HEK293 (cell line): ENCODE results near the gene DCANP1.

Source experiments
- CTCF ChIA-PET: fragments of 350-600 bp; formaldehyde crosslinking; extraction: SDS; loops from one replicate; lab custom pipeline; 2021; ENCODE audit warnings: antibody characterized with exemption; lab: Yijun Ruan, JAX
- POLR2A ChIA-PET: fragments of 300-600 bp; formaldehyde crosslinking; extraction: SDS; loops from one replicate; lab custom pipeline; 2020; ENCODE audit warnings: antibody characterized with exemption, inconsistent platforms; lab: Yijun Ruan, JAX
- H3K27ac ChIP-seq: fragments of 200-500 bp; sonication (Bioruptor generic); 2 replicates; pipeline ENCODE4 v1.5.1; 2014; ENCODE audit warnings: low read depth, low read length, control low read depth, inconsistent platforms; ENCODE audit errors: extremely low read depth
- H3K36me3 ChIP-seq, 2 experiments: fragments of 200-500 bp in 1 of 2; sonication (Bioruptor generic) in 1 of 2; 1 replicate in 1 of 2; 2 replicates in 1 of 2; pipeline ENCODE4 v1.5.1; 2014 to 2017; ENCODE audit warnings: inconsistent platforms in 2 of 2, low read length in 2 of 2; ENCODE audit not compliant: control insufficient read depth in 2 of 2, insufficient read depth in 1 of 2
- H3K4me1 ChIP-seq: fragments of 200-500 bp; sonication (Bioruptor generic); 2 replicates; pipeline ENCODE4 v1.5.1; 2014; ENCODE audit warnings: mild to moderate bottlenecking, low read length, inconsistent platforms; ENCODE audit not compliant: control insufficient read depth, insufficient read depth
- H3K4me3 ChIP-seq: 2 replicates; pipeline ENCODE4 v1.5.1; 2011; ENCODE audit warnings: low read depth, mild to moderate bottlenecking, control low read depth, low read length, moderate library complexity
- H3K9me3 ChIP-seq: fragments of 200-500 bp; sonication (Bioruptor generic); 2 replicates; pipeline ENCODE4 v1.5.1; 2014; ENCODE audit warnings: low read depth, low read length, inconsistent platforms; ENCODE audit not compliant: control insufficient read depth, insufficient read depth
- GLI2 ChIP-seq: fragments of 450-650 bp; formaldehyde crosslinking; IDR thresholded peaks from 2 replicates; pipeline ENCODE4; 2017; ENCODE audit warnings: missing biosample characterization, missing genetic modification characterization, low read depth, borderline replicate concordance
- GLIS2 ChIP-seq: fragments of 450-650 bp; formaldehyde crosslinking; IDR thresholded peaks from 2 replicates; pipeline ENCODE4 v1.5.1; 2016; ENCODE audit warnings: missing biosample characterization, missing genetic modification characterization
- PBX3 ChIP-seq: sonication (generic); formaldehyde crosslinking; IDR thresholded peaks from 2 replicates; pipeline ENCODE4 v1.8.1; 2022; ENCODE audit warnings: mild to moderate bottlenecking, moderate library complexity, missing genetic modification reagents
- SP2 ChIP-seq: fragments of 450-650 bp; formaldehyde crosslinking; IDR thresholded peaks from 2 replicates; pipeline ENCODE4 v1.5.1; 2016; ENCODE audit warnings: missing biosample characterization, missing genetic modification characterization
- ZFP3 ChIP-seq: fragments of 450-650 bp; formaldehyde crosslinking; IDR thresholded peaks from 2 replicates; pipeline ENCODE4 v1.5.1; 2016; ENCODE audit warnings: low read depth, missing biosample characterization, missing genetic modification characterization
- ZNF157 ChIP-seq: fragments of 450-650 bp; formaldehyde crosslinking; IDR thresholded peaks from 2 replicates; pipeline ENCODE4 v1.5.1; 2016; ENCODE audit warnings: missing biosample characterization, missing genetic modification characterization
- ZNF16 ChIP-seq: fragments of 450-650 bp; formaldehyde crosslinking; IDR thresholded peaks from 2 replicates; pipeline ENCODE4 v1.5.1; 2016; ENCODE audit warnings: low read depth, missing biosample characterization, missing genetic modification characterization
- ZNF19 ChIP-seq: fragments of 450-650 bp; formaldehyde crosslinking; IDR thresholded peaks from 2 replicates; pipeline ENCODE4; 2016; ENCODE audit warnings: missing biosample characterization, missing genetic modification characterization, low read depth
- ZNF214 ChIP-seq: fragments of 450-650 bp; formaldehyde crosslinking; IDR thresholded peaks from 2 replicates; pipeline ENCODE4 v1.5.1; 2017; ENCODE audit warnings: missing biosample characterization, mild to moderate bottlenecking, missing genetic modification characterization, borderline replicate concordance
- ZNF341 ChIP-seq: fragments of 450-650 bp; formaldehyde crosslinking; IDR thresholded peaks from 2 replicates; pipeline ENCODE4; 2016; ENCODE audit warnings: low read depth, missing biosample characterization, missing genetic modification characterization
- ZNF423 ChIP-seq: fragments of 450-650 bp; formaldehyde crosslinking; IDR thresholded peaks from 2 replicates; pipeline ENCODE4 v1.5.1; 2016; ENCODE audit warnings: missing biosample characterization, missing genetic modification characterization
- ZNF514 ChIP-seq: fragments of 450-650 bp; formaldehyde crosslinking; IDR thresholded peaks from 2 replicates; pipeline ENCODE4 v1.5.1; 2016; ENCODE audit warnings: missing biosample characterization, missing genetic modification characterization
- ZNF664 ChIP-seq: fragments of 450-650 bp; formaldehyde crosslinking; IDR thresholded peaks from 2 replicates; pipeline ENCODE4 v1.5.1; 2016; ENCODE audit warnings: missing biosample characterization, missing genetic modification characterization
- ZNF830 ChIP-seq: fragments of 450-650 bp; IDR thresholded peaks from 2 replicates; pipeline ENCODE4 v1.5.0; 2018; ENCODE audit warnings: missing biosample characterization, missing genetic modification characterization, low read depth, mild to moderate bottlenecking, moderate library complexity
- ZSCAN23 ChIP-seq: fragments of 450-650 bp; formaldehyde crosslinking; IDR thresholded peaks from 2 replicates; pipeline ENCODE4 v1.5.1; 2016; ENCODE audit warnings: missing biosample characterization, missing genetic modification characterization
- ZSCAN4 ChIP-seq: fragments of 450-650 bp; formaldehyde crosslinking; IDR thresholded peaks from 2 replicates; pipeline ENCODE4 v1.5.1; 2017; ENCODE audit warnings: missing biosample characterization, missing genetic modification characterization
- TF ChIP-seq, protein P1 (sequence below): fragments of 450-650 bp; formaldehyde crosslinking; IDR thresholded peaks from 2 replicates; pipeline ENCODE4 v1.5.1; 2016; ENCODE audit warnings: missing biosample characterization, missing genetic modification characterization
- TF ChIP-seq, protein P2 (sequence below): fragments of 450-650 bp; formaldehyde crosslinking; IDR thresholded peaks from 2 replicates; pipeline ENCODE4 v1.5.1; 2016; ENCODE audit warnings: missing biosample characterization, missing genetic modification characterization

The DCANP1 gene

GRCh38 chr5:135455876-135456237 lies 8.7 kb upstream of the DCANP1 start:
- ChIA-PET POLR2A (no interaction called here), CTCF (interaction anchor here (0.5 to 14.5 kb wide), 12 partner anchors 8 to 374 kb away, joined by 3 to 853 read pairs (median 16); partner anchors contain the start of gene DCANP1)
- Histone ChIP-seq H3K4me1 (no peaks in the 10 kb centered on the region), H3K36me3 (no peaks in the 10 kb centered on the region), H3K27ac (no peak overlapping the region), H3K9me3 (no peaks in the 10 kb centered on the region), H3K4me3 (no peak overlapping the region)
- TF ChIP-seq SP2 (tag by site-specific recombination), result no peak
- TF ChIP-seq, protein P1, sequence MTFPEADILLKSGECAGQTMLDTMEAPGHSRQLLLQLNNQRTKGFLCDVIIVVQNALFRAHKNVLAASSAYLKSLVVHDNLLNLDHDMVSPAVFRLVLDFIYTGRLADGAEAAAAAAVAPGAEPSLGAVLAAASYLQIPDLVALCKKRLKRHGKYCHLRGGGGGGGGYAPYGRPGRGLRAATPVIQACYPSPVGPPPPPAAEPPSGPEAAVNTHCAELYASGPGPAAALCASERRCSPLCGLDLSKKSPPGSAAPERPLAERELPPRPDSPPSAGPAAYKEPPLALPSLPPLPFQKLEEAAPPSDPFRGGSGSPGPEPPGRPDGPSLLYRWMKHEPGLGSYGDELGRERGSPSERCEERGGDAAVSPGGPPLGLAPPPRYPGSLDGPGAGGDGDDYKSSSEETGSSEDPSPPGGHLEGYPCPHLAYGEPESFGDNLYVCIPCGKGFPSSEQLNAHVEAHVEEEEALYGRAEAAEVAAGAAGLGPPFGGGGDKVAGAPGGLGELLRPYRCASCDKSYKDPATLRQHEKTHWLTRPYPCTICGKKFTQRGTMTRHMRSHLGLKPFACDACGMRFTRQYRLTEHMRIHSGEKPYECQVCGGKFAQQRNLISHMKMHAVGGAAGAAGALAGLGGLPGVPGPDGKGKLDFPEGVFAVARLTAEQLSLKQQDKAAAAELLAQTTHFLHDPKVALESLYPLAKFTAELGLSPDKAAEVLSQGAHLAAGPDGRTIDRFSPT (tag by site-specific recombination), result no peak
- TF ChIP-seq PBX3 (CRISPR knock-in tag), result no peak
- TF ChIP-seq, protein P2, sequence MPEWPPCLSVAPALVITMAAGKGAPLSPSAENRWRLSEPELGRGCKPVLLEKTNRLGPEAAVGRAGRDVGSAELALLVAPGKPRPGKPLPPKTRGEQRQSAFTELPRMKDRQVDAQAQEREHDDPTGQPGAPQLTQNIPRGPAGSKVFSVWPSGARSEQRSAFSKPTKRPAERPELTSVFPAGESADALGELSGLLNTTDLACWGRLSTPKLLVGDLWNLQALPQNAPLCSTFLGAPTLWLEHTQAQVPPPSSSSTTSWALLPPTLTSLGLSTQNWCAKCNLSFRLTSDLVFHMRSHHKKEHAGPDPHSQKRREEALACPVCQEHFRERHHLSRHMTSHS (tag by site-specific recombination), result no peak
- TF ChIP-seq ZNF830 (tag by site-specific recombination), result no peak
- TF ChIP-seq ZNF19 (tag by site-specific recombination), result no peak
- TF ChIP-seq ZNF16 (tag by site-specific recombination), result no peak
- TF ChIP-seq ZNF214 (tag by site-specific recombination), result no peak
- TF ChIP-seq ZNF664 (tag by site-specific recombination), result no peak
- TF ChIP-seq ZNF423 (tag by site-specific recombination), result no peak
- TF ChIP-seq ZSCAN23 (tag by site-specific recombination), result no peak
- TF ChIP-seq ZSCAN4 (tag by site-specific recombination), result no peak
- no peak for TF ChIP-seq ZFP3
- no peak for TF ChIP-seq GLI2 (tag by site-specific recombination)

GRCh38 chr5:135454946-135455345 lies 7.8 kb upstream of the DCANP1 start:
- TF ChIP-seq GLIS2 (tag by site-specific recombination), result no peak
- TF ChIP-seq ZNF157 (tag by site-specific recombination), result no peak
- TF ChIP-seq, all 188 proteins: peak for 0
- POLR2A ChIA-PET, result no interaction called here
- CTCF ChIA-PET, result interaction anchor here (0.7 to 14.5 kb wide), 7 partner anchors 11 to 375 kb away, joined by 3 to 853 read pairs (median 4); no protein-coding TSS in a partner anchor
- Histone ChIP-seq H3K36me3 (no peaks in the 10 kb centered on the region), H3K27ac (no peak overlapping the region), H3K4me3 (no peak overlapping the region), H3K4me1 (no peaks in the 10 kb centered on the region), H3K9me3 (no peaks in the 10 kb centered on the region)

- no peaks in the 10 kb centered on the region for H3K9me3 ChIP-seq
- H3K27ac ChIP-seq, result no peak overlapping the region
- CTCF ChIA-PET, result no interaction called here
- POLR2A ChIA-PET, result no interaction called here
- no peak for TF ChIP-seq ZNF341 (tag by site-specific recombination)
- no peak for TF ChIP-seq ZNF514 (tag by site-specific recombination)
- TF ChIP-seq, all 188 proteins: peak for 0
- Histone ChIP-seq H3K4me1 (no peaks in the 10 kb centered on the region), H3K4me3 (no peak overlapping the region), H3K36me3 (no peaks in the 10 kb centered on the region)
Observed at GRCh38 chr5:135453613-135454012, 6.5 kb upstream of the DCANP1 start.
